ENCODE data around the gene ARHGAP12.

Gene ARHGAP12

DNA sequence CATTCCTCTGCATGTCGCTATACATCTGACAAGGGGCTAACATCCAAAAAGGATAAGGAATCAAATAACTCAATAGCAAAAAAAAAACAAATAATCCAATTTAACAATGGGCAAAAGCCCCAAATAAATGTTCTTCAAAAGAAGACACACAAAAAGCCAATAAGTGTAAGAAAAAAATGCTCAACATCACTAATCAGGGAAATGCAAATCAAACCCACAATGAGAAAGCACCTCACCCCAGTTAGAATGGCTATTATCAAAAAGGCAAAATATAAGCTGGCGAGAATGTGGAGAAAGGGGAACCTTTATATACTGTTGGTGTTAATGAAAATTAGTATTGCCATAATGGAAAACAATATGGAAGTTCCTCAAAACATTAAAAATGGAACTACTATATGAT is 14.3 kb downstream of the ARHGAP12 start:
- DNase-seq (ENCODE audit: low read depth): no peak
- H3K4me3 ChIP-seq (ENCODE audit: control insufficient read depth, low read depth, low read length): no peak overlapping the region
- TF ChIP-seq, protein P1, sequence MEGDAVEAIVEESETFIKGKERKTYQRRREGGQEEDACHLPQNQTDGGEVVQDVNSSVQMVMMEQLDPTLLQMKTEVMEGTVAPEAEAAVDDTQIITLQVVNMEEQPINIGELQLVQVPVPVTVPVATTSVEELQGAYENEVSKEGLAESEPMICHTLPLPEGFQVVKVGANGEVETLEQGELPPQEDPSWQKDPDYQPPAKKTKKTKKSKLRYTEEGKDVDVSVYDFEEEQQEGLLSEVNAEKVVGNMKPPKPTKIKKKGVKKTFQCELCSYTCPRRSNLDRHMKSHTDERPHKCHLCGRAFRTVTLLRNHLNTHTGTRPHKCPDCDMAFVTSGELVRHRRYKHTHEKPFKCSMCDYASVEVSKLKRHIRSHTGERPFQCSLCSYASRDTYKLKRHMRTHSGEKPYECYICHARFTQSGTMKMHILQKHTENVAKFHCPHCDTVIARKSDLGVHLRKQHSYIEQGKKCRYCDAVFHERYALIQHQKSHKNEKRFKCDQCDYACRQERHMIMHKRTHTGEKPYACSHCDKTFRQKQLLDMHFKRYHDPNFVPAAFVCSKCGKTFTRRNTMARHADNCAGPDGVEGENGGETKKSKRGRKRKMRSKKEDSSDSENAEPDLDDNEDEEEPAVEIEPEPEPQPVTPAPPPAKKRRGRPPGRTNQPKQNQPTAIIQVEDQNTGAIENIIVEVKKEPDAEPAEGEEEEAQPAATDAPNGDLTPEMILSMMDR (IDR thresholded peaks at IDR 0.05; ENCODE audit: control insufficient read depth, insufficient read depth, low read depth, low read length, missing control alignments): no peak

DNA sequence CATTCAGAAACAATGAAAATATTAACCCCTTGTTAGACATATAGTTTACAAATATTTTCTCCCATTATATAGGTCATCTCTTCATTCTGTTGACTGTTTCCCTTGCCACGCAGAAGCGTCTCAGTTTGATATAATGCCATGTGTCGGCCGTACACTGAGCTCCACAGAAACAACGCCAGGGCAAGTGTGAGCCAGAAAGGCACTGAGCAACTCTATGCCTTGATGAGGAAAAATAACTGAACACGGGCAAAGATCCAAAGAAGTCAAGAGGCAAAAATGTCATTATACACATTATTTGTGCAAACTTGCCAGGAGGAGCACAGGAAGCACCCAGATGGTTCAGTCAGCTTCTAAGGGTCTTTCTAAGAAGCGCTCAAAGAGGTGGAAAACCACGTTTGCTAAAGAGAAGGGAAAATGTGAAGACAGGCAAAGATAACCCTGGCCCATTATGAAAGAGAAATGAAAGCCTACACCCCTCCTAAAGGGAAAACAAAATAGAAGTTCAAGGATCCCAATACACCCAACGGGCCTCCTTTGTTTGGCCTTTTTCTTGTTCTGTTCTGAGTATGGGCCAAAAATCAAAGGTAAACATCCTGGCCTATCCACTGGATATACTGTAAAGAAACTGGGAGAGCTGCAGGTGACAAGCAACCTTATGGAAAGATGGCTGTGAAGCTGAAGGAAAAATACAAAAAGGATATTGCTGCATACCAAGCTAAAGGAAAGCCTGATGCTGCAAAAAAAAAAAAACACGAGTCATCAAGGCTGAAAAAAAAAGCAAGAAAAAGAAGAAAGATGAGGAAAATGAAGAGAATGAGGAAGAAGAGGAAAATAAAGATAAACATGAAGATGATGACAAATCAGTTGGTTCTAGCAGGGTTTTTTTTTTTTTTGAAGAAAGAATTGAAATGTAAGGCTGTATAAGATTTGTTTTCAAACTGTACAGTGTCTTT is 15.5 kb downstream of the ARHGAP12 start:
- TF ChIP-seq, protein P1 (IDR thresholded peaks at IDR 0.05; ENCODE audit: control insufficient read depth, insufficient read depth, low read depth, low read length, missing control alignments): no peak
- no peak for DNase-seq (ENCODE audit: low read depth)
- no peak overlapping the region for H3K4me3 ChIP-seq (ENCODE audit: control insufficient read depth, low read depth, low read length)

DNA sequence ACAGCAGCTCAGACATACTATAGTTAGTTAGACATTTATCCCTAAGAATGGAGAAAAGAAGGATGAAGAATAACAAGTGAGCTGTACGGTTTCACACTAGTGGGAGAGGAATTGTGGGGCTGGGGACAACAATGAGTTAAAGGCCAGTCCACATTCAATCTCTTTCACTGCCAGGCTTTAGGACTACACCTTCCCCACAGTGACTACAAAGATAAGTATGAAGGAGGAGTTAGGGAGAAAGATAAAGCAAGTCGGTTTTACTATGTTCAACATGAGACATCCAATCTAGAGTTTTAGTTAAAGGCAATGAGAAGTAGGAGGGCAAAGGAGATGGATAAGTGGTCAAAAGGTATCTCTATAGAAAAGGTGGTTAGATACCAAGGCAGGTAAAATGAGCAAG is 16.3 kb downstream of the ARHGAP12 start:
- no peak overlapping the region for H3K4me3 ChIP-seq (ENCODE audit: control insufficient read depth, low read depth, low read length)
- no peak for DNase-seq (ENCODE audit: low read depth)
- TF ChIP-seq, protein P1 (IDR thresholded peaks at IDR 0.05; ENCODE audit: control insufficient read depth, insufficient read depth, low read depth, low read length, missing control alignments): no peak

DNA sequence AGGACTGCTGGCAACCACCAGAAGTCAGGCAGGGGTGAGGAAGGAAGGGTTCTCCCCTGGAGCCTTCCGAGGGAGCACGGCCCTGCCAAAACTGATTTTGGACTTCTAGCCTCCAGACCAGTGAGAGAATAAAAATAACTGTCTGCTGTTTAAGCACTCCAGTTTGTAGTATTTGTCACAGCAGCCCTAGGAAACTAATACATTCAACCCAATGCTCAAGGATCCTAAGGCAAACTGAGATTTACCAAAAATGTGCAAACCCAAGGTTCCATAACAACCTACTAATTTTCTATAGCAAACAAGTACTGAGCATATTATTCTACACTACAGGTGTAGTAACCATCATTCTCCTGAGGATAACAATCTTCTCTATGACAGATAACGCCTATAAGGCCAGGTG is 18.6 kb downstream of the ARHGAP12 start:
- no peak for DNase-seq (ENCODE audit: low read depth)
- H3K4me3 ChIP-seq (ENCODE audit: control insufficient read depth, low read depth, low read length): no peak overlapping the region
- TF ChIP-seq, protein P1 (IDR thresholded peaks at IDR 0.05; ENCODE audit: control insufficient read depth, insufficient read depth, low read depth, low read length, missing control alignments): no peak

DNA sequence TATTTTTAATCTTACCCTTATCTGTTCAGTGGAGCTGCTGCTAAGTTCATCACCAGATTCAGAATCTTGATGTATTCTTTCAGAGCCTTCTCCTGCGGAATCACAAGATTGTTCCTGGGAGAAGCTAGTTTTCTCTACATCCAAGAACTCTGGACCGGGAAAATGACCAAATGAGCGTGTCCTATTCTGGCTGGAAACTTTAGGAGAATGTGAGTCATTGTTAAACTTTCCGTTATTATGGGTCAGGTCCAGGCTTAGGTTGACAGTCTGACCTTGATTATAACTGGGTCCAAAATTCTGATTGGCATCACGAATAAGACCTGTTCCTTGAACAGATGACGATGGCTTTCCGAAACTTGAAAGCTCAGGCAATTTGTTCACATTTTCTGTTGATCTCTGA is 20.5 kb downstream of the ARHGAP12 start:
- TF ChIP-seq, protein P1 (IDR thresholded peaks at IDR 0.05; ENCODE audit: control insufficient read depth, insufficient read depth, low read depth, low read length, missing control alignments): no peak
- no peak overlapping the region for H3K4me3 ChIP-seq (ENCODE audit: control insufficient read depth, low read depth, low read length)
- DNase-seq (ENCODE audit: low read depth): no peak

DNA sequence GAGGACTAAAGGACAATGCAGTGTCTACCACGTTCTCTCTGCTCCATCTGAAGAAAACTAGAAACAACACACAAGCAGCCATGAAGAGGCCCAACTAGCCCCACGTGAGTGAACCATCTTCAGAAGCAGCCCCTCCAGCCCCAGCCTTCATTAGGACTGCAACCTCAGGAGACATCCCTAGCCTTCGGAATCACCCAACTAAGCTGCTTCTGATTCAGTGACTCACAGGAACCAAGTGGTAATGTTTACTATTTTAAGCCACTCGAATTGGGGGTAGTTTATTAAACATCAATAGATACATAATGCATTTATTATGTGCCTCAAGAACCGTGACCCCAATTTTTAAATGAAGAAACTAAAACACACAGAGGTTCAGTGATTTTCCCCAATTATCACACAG is 22.6 kb downstream of the ARHGAP12 start:
- DNase-seq (ENCODE audit: low read depth): no peak
- no peak overlapping the region for H3K4me3 ChIP-seq (ENCODE audit: control insufficient read depth, low read depth, low read length)
- TF ChIP-seq, protein P1 (IDR thresholded peaks at IDR 0.05; ENCODE audit: control insufficient read depth, insufficient read depth, low read depth, low read length, missing control alignments): no peak
